22Rv1 (cell line): ENCODE data around the gene LRTM1.

ENCODE experiments used
- ZFX ChIP-seq: fragments of 450-650 bp; IDR thresholded peaks from 2 replicates; pipeline ENCODE4 v1.6.1; 2017; ENCODE audit warnings: antibody characterized with exemption, borderline replicate concordance
- TF ChIP-seq, protein P1 (sequence below): fragments of 450-650 bp; IDR thresholded peaks from 2 replicates; pipeline ENCODE4 v1.5.1; 2017; ENCODE audit warnings: mild to moderate bottlenecking

DNA sequence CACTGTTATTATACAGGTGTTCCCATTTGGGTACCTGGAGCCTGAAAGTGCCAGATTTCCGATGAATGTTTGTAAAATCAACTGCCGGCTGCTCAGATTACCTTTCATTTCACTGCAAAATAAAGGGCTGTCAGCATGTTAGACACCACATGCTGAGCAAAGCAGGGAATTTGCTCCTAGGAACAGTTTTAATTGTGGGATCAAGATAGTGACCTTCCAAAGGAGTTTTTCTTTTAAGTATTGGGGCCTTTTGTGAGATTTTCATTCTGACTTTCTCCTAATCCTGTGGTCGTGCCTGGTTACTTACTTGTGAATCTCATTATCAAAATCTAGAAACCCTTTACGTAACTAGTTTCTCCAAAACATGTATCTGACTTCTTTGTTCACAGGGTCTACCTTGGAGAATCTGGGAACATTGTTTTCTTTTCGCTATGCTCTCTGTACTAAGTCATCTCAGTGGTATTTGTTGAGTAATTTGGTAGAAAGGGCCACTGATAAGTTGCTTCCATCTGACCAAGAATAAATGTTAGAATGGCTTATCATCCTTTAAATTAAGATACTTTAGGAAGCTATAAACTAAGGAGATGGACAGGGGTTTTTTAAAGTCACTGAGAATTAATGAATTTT lies 40.8 kb upstream of the LRTM1 start:
- TF ChIP-seq, protein P1, sequence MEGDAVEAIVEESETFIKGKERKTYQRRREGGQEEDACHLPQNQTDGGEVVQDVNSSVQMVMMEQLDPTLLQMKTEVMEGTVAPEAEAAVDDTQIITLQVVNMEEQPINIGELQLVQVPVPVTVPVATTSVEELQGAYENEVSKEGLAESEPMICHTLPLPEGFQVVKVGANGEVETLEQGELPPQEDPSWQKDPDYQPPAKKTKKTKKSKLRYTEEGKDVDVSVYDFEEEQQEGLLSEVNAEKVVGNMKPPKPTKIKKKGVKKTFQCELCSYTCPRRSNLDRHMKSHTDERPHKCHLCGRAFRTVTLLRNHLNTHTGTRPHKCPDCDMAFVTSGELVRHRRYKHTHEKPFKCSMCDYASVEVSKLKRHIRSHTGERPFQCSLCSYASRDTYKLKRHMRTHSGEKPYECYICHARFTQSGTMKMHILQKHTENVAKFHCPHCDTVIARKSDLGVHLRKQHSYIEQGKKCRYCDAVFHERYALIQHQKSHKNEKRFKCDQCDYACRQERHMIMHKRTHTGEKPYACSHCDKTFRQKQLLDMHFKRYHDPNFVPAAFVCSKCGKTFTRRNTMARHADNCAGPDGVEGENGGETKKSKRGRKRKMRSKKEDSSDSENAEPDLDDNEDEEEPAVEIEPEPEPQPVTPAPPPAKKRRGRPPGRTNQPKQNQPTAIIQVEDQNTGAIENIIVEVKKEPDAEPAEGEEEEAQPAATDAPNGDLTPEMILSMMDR = no peak
- TF ChIP-seq ZFX = no peak
